UCSD-AML1 (cell line): ENCODE measurements around the gene SEMA5A.

Source experiments
- DNase-seq: peaks from one replicate; lab custom pipeline; 2025; ENCODE audit not compliant: unreplicated experiment; lab: John Stamatoyannopoulos, UW

The SEMA5A gene

DNA sequence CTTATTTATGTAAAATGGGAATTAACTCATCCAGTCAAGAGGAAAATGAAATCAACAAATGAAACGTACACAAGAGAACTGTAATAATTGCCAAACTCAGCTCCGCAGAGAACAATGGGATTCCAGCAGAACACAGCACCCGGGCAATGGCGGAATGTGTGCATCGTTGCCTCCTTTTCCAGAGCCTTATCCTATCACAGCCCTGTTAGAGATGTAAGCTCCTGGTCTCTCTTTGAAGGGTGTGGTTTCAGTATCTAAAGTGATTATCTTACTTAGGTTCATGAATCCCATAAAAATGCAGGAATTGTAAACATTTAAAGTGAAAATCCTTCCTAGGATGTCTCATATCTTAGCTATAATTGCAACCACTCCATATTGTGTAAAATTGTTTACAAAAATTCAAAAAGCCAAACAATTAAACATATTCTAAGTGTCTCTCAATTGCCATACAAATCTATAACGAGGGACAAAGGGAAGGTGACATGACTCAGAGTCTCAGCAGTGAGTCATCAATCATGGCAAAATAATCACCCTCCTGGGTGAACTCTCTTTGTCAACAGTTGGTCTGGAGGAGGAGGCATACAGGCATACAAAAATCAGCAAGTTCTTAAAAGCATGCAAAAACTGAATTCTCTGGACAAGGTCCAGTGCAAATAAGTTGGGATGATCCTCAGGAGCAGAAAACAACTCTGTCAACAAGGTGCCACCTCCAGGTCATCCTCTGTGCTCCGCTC, 22.6 kb downstream of the SEMA5A start:
- no peak for DNase-seq

DNA sequence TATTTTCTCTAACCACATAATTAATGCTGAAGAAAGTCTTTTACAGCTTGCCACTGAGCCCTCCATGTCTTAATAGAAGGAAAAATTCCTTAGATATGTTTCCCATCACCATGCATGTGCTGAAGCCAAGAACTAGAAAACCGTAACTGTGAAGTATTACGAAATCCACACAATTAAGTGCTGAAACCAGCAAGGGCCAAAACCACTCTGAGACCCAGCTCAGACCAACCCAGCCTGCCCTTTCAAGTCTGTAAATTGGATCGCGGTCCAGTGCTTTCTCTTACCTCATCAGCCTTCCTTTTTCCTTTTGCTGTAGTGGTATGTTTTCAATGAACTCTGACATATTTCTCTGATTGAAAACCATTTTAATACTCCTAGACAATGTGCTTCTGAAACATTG, 26.3 kb downstream of the SEMA5A start:
- no peak for DNase-seq

DNA sequence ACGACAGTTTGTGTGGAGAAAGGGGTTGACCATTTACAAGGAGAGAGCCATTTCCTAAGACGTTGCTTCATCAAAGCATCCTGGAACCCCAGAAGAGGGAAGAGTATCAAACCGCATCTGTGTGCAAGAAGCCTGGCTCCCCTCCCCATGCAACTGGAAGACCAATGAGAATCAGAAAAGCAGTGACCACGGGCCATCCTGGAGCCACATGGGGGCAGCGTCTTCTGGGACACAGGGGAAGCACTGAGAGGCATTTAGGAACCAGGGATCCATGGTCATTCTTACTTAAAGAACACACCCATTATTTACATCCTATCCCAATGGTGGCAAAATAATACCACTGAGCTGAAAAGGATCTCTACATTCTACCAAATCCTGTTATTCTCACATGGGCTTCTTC, 29.3 kb downstream of the SEMA5A start:
- DNase-seq, result no peak

DNA sequence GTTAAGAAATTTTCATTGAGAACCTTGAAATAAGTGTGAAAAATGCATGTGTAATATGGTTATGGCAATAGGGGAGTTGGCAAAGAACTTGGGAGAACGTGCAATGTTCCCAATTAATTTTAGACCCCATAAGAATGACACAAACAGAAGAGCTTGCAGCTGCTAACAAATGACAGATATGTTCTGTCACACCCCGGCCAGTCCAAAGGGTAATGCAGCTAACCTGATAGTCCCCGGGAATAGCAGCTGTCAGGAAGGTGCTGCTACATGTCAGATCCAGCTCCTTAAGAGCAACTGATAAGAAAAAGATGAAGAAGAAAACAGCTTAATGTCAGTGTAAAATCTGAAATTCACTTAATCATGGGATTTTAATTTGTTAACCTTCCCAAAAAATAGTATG, 30.4 kb downstream of the SEMA5A start:
- DNase-seq, result no peak

DNA sequence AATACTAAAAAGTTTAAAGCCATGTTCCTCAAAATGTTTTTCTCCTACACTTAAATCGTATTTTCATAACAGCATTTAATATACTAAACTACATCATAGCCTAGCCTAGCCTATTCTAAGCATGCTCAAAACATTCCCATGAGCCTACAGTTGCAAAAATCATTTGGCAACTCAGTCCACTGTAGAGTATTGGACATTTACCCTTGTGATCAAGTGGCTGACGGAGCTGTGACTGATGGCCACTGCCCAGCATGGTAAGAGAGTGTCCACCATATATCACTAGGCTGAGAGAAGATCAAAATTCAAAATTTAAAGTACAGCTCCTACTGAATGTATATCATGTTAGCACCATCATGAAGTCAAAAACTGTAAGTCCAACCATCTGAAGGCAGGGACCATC, 30.9 kb downstream of the SEMA5A start:
- no peak for DNase-seq

GRCh38 chr5:9513827-9514226, 32.0 kb downstream of the SEMA5A start:
- no peak for DNase-seq

- DNase-seq, result no peak
These were observed 33.4 kb downstream of the SEMA5A start for GRCh38 chr5:9512457-9512856.

- no peak for DNase-seq
These were observed 37.9 kb downstream of the SEMA5A start for GRCh38 chr5:9507974-9508373.

GRCh38 chr5:9505225-9505624, 40.6 kb downstream of the SEMA5A start:
- no peak for DNase-seq

- no peak for DNase-seq
These were observed 43.0 kb downstream of the SEMA5A start for GRCh38 chr5:9502864-9503263.

DNA sequence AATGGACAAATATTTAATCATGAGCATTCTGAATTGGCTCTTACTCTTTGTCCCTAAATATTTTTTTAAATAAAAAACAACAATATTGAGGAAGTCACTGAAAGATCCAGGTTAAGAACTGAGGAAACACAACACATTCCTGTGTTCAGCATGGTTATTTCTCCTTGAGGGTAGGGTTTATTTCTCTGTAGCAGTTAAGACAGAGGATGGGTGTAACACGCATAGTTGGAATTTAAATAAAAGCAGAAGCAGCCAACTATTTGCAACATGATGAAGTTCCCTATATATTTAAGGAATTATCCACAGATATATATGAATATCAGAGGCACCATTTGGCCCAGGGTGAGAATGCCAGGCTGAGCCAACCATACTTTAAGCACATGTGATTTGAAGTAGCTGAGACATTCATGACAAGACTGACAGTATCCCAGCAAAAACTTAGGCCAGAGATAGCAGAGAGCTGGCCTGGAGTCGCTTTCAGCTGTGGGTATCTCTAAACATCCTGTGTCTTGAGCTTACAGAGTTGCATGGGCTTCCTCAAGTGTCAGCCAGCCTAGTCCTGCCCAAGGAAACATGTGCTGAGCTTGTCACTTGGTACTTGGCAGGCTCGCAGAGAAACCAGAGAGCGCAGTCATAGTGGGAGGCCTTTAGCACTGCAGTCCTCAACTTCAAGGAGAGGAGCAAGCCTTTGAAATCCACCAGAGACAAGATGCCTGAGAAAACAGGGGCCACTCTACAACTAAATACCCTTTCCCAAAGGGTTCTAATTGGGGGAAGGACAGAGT, 43.6 kb downstream of the SEMA5A start:
- no peak for DNase-seq

- no peak for DNase-seq
These were observed 45.2 kb downstream of the SEMA5A start for GRCh38 chr5:9500625-9501024.

DNA sequence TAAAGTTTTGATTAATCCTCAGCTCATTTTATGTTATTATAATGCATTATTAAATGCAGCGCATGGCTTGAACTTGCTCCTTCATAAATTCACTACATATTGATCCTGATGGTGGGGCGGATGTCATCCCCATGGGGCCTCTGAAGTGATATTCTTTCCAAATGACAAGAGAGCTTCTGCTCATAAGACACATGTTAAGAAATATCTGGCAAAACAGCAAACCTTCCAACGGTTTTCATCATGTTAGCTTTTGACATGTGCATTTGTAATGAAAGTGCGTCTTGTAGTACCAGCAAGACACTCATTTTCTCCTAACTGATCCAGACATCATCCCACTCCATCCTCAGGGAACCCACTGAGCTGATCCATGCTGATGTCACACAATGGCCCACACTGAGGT, 45.7 kb downstream of the SEMA5A start:
- DNase-seq, result no peak

DNA sequence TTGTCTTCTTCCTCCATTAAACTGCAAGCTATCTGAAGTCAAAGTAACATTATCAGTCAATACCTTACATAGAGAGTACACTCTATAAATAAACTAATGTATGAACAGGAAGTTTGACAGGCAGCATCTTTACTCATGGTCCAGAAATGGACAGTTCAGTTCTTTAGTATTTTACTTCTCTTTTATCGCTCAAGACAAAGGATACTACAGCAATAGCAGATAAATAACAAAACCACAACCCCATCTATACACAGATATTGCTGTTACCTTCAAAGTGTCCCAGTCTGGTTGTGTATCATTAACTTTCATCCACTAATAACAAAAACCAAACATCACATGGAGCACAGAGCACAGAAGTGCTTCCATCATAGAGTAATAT, 46.4 kb downstream of the SEMA5A start:
- DNase-seq, result no peak

- DNase-seq, result no peak
These were observed 47.1 kb downstream of the SEMA5A start for GRCh38 chr5:9498541-9499497.

DNA sequence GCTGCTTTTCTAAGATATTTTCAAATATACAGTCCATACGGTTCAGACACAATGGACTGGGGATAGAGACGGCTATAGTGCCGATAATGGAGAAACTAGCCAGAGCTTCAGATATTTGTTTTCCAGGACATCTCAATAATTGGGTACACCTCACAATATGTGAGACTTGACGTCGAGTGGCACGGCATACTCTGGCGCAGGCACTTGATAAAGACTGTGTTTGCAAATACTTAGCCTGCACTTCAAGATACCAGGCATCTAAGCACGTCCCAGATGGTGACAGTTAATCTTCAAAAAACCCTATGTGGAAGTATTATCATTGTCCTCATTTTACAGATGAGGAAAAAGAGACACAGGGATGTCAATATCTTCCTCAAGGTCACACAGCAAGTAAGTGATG, 48.5 kb downstream of the SEMA5A start:
- DNase-seq, result no peak

DNA sequence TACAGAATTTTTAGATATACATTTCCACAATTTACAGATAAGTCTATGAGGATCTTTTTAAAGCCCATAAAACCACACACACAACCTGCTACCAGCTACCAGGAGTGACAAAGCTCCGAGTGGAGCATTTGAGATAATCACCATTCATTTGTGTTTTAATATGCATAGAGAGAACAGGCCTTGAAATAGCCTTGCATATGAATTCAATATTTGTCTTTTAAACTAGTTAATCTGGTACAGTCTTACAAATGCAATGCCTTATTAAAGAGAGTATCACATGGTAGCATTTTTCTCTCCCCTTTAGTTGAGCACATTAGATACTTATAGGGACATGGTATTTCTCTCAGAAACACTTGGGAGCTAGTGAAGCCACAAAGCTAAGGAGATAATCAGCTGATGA, 49.1 kb downstream of the SEMA5A start:
- DNase-seq, result no peak

DNA sequence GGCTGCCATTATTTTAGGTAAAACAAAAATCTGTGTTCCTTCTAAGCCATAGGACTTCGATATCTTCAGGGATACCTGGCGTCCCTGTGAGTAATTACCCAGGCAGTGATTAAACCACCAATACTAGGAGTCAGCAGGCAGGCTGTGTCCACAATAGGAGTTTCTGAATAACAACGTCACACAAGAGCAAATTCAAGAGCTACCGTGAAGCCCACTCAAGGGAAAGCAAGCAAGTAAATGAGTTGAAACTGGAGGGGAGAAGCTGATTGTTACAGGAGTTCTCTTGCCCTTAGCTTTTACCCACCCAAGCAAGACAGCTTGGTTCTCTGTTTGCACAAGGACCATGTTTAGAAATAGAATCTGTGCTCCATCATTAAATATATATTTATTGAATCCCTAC, 50.8 kb downstream of the SEMA5A start:
- no peak for DNase-seq

GRCh38 chr5:9494301-9494700, 51.6 kb downstream of the SEMA5A start:
- DNase-seq, result no peak

DNA sequence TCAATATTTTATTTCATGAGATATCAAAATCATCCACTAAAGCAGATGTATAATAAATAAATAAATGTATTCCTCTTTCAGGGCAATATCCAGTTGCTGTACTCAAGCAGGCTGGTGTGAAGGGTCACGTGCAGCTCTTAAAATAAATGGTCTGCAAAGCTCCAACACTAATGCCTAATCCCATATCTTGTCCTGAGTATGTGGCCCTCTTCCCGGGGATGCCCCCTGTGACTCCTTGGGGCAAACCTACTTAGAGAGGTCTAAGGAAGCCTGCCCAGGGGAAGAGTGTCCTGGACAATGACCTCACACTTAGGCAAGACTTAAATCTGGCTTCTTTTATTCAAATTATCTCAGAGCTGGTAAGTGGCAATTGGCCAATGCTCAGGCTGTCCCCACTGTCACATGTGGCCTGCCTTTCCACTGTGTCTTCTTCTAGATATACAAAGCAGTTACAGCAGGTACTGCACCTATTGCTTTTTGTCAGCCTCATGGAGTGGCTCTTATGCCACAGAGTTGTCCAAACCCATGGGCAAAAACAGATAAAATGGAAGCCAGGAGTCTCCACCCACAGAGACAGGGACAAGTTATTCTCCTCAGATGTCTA, 55.3 kb downstream of the SEMA5A start:
- no peak for DNase-seq

DNA sequence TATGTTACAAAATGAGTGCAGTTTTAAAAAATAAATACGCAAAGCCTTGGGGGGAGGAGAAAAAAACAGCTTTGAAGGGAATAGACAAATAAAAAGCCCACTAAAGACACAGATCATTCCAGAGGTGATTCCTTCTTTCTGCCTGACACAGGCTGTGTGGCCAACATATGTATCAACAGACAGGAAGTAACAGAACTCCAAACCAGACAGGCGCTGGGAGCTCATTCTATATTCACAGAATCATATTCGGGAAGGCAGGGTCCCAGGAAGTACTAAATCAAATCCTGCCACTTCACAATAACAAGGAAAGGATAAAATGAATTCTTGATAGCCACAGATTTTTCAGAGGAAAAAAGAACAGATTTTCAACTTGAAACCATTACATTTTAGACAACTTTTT, 62.1 kb downstream of the SEMA5A start:
- DNase-seq, result no peak
